PC-9 (cell line): Measurements from ENCODE around the gene FFAR3. TPM values are rescaled to one million over a fixed set of nuclear protein-coding genes. Genes with fewer than 3 reads are reported as not detected.
"Not testable (repeated sequence)": the region's sequence is repeated elsewhere in the genome, so short reads cannot be mapped to it uniquely, and the experiment has no call there.

Experiments used
- BruUV-seq: library from RNA; stranded (reverse); fragments of 400-500 nt; replicated peaks from 2 replicates; lab custom pipeline; 2021; lab: Mats Ljungman, UMichigan
- CTCF ChIA-PET: fragments of 300-600 bp; sonication (Branson Sonifier 250); formaldehyde crosslinking; loops from one replicate; lab custom pipeline; 2022; ENCODE audit warnings: antibody characterized with exemption; lab: Charles Lee
- POLR2A ChIA-PET: fragments of 300-600 bp; sonication (Branson Sonifier 250); formaldehyde crosslinking; loops from one replicate; lab custom pipeline; 2022; ENCODE audit warnings: antibody characterized with exemption; ENCODE audit not compliant: unreplicated experiment; lab: Charles Lee
- DNase-seq, 2 experiments: peaks; one replicate each; pipeline versions ENCODE4 v3.0.0 to v3.0.0-alpha.2; 2015 to 2022; ENCODE audit warnings: mixed read lengths in 1 of 2
- H2AFZ ChIP-seq: fragments of 200-600 bp; sonication (generic); 2 replicates; pipeline ENCODE4 v1.8.1; 2017; ENCODE audit warnings: antibody characterized with exemption
- H3F3A ChIP-seq: fragments of 200-600 bp; sonication (generic); 2 replicates; pipeline ENCODE4 v1.8.1; 2017; ENCODE audit warnings: antibody characterized with exemption, mild to moderate bottlenecking, low read depth; ENCODE audit not compliant: insufficient read depth
- H3K27ac ChIP-seq: fragments of 200-600 bp; sonication (generic); 2 replicates; pipeline ENCODE4 v1.6.1; 2016; ENCODE audit warnings: mixed run types
- H3K27me3 ChIP-seq: fragments of 200-600 bp; sonication (generic); 2 replicates; pipeline ENCODE4 v1.6.1; 2016; ENCODE audit warnings: low read depth, mixed run types; ENCODE audit not compliant: insufficient read depth
- H3K36me3 ChIP-seq: fragments of 200-600 bp; sonication (generic); 2 replicates; pipeline ENCODE4 v1.6.1; 2016; ENCODE audit warnings: low read depth, mixed run types
- H3K4me1 ChIP-seq: fragments of 200-600 bp; sonication (generic); replicated peaks from 2 replicates; pipeline ENCODE4 v1.6.1; 2016; ENCODE audit warnings: mixed run types; ENCODE audit not compliant: insufficient read depth
- H3K4me2 ChIP-seq: fragments of 200-600 bp; sonication (generic); 2 replicates; pipeline ENCODE4 v1.6.1; 2017; ENCODE audit warnings: mixed run types
- H3K4me3 ChIP-seq: fragments of 200-600 bp; sonication (generic); 2 replicates; pipeline ENCODE4 v1.6.1; 2016; ENCODE audit warnings: mixed run types
- H3K79me2 ChIP-seq: fragments of 200-600 bp; sonication (generic); 2 replicates; pipeline ENCODE4 v1.6.1; 2017; ENCODE audit warnings: low read depth, mixed run types
- H3K9me2 ChIP-seq: fragments of 200-600 bp; sonication (generic); 2 replicates; pipeline ENCODE4 v1.8.1; 2017; ENCODE audit warnings: mild to moderate bottlenecking; ENCODE audit not compliant: insufficient read depth
- H3K9me3 ChIP-seq: fragments of 200-600 bp; sonication (generic); 2 replicates; pipeline ENCODE4 v1.8.1; 2016; ENCODE audit warnings: low read depth; ENCODE audit not compliant: insufficient read depth
- H4K20me1 ChIP-seq: fragments of 200-600 bp; sonication (generic); 2 replicates; pipeline ENCODE4 v1.8.1; 2017; ENCODE audit not compliant: insufficient read depth
- CTCF ChIP-seq: fragments of 200-600 bp; sonication (generic); conservative IDR thresholded peaks from 2 replicates; pipeline ENCODE4 v1.6.1; 2017; ENCODE audit warnings: mixed run types, antibody characterized with exemption, mild to moderate bottlenecking, moderate library complexity
- EZH2 ChIP-seq: fragments of 200-600 bp; sonication (generic); IDR thresholded peaks from 2 replicates; pipeline ENCODE4 v1.8.0; 2017; ENCODE audit warnings: antibody characterized with exemption, low read depth
- intact Hi-C: fragments of 100-400 bp; cut with micrococcal nuclease; formaldehyde crosslinking; loops from one replicate; pipeline ENCODE4 v1.10.0; 2022; ENCODE audit not compliant: unreplicated experiment
- total RNA-seq: library from RNA; stranded (reverse); gene quantifications from 2 replicates; pipeline ENCODE4 v1.2.3, GENCODE V29; 2021

The FFAR3 gene
- total RNA-seq, 1 experiment from 2014 or later, result not detected

- Histone ChIP-seq H3K4me2 (no peak overlapping the region), H3K36me3 (no peaks in the 10 kb centered on the region), H3K27ac (no peak overlapping the region), H3F3A (0 out of 2 replicates have a peak, but pooled peaks cover 5% of the 10 kb centered on the region), H2AFZ (no peak overlapping the region), H4K20me1 (no peaks in the 10 kb centered on the region), H3K9me3 (no peaks in the 10 kb centered on the region), H3K9me2 (no peaks in the 10 kb centered on the region), H3K27me3 (peaks cover 40% of the 10 kb centered on the region), H3K79me2 (no peaks in the 10 kb centered on the region), H3K4me3 (no peak overlapping the region), H3K4me1 (no peaks in the 10 kb centered on the region)
- no TSS peak for BruUV-seq
- intact Hi-C loops, result no loop called here
- TF ChIP-seq CTCF (no peak), EZH2 (no peak)
- no peak for DNase-seq
- ChIA-PET CTCF (no interaction called here), POLR2A (no interaction called here)
Observed at GRCh38 chr19:35377656-35378055, 19.4 kb downstream of the FFAR3 start.

GRCh38 chr19:35378356-35378755 is 20.1 kb downstream of the FFAR3 start:
- Histone ChIP-seq H3K4me3 (no peak overlapping the region), H3K4me1 (no peaks in the 10 kb centered on the region), H3K27ac (no peak overlapping the region), H3K9me3 (no peaks in the 10 kb centered on the region), H3K79me2 (no peaks in the 10 kb centered on the region), H3K9me2 (no peaks in the 10 kb centered on the region), H3F3A (0 out of 2 replicates have a peak, but pooled peaks cover 5% of the 10 kb centered on the region), H3K27me3 (peaks cover 44% of the 10 kb centered on the region), H4K20me1 (no peaks in the 10 kb centered on the region), H2AFZ (no peak overlapping the region), H3K4me2 (no peak overlapping the region), H3K36me3 (no peaks in the 10 kb centered on the region)
- POLR2A ChIA-PET, result interaction anchor here (0.7 kb wide), 1 partner anchor 237 kb away, joined by 5 read pairs; no protein-coding TSS in a partner anchor
- TF ChIP-seq EZH2 (no peak), CTCF (no peak)
- intact Hi-C loops, result no loop called here
- no peak for DNase-seq
- CTCF ChIA-PET, result no interaction called here
- no TSS peak for BruUV-seq

- H2AFZ ChIP-seq, H3K36me3 ChIP-seq, H3K9me2 ChIP-seq, H3K4me3 ChIP-seq, DNase-seq, H3K27ac ChIP-seq, H3K4me2 ChIP-seq, H3K79me2 ChIP-seq, H3K9me3 ChIP-seq, H3F3A ChIP-seq, H4K20me1 ChIP-seq, POLR2A ChIA-PET, H3K4me1 ChIP-seq, BruUV-seq, intact Hi-C loops: not testable (repeated sequence)
- H3K27me3 ChIP-seq, result peaks cover 49% of the 10 kb centered on the region
- CTCF ChIA-PET, result interaction anchor here (0.6 kb wide), 1 partner anchor 32 kb away, joined by 8 read pairs; no protein-coding TSS in a partner anchor
Observed at GRCh38 chr19:35379545-35379944, 21.3 kb downstream of the FFAR3 start.

GRCh38 chr19:35379992-35380391 is 21.7 kb downstream of the FFAR3 start:
- POLR2A ChIA-PET, result no interaction called here
- no peaks in the 10 kb centered on the region for H3K79me2 ChIP-seq
- no peak for DNase-seq
- H3K36me3 ChIP-seq, result no peaks in the 10 kb centered on the region
- TF ChIP-seq CTCF (no peak), EZH2 (no peak)
- intact Hi-C loops, result no loop called here
- H3K4me2 ChIP-seq, result no peak overlapping the region
- H4K20me1 ChIP-seq, result no peaks in the 10 kb centered on the region
- H3K9me3 ChIP-seq, result peaks cover 4% of the 10 kb centered on the region
- H3F3A ChIP-seq, result no peaks in the 10 kb centered on the region
- no peak overlapping the region for H3K27ac ChIP-seq
- BruUV-seq, result no TSS peak
- H2AFZ ChIP-seq, result no peak overlapping the region
- no peaks in the 10 kb centered on the region for H3K9me2 ChIP-seq
- CTCF ChIA-PET, result interaction anchor here (0.6 kb wide), 1 partner anchor 31 kb away, joined by 8 read pairs; no protein-coding TSS in a partner anchor
- no peak overlapping the region for H3K4me3 ChIP-seq
- H3K27me3 ChIP-seq, result peaks cover 49% of the 10 kb centered on the region
- H3K4me1 ChIP-seq, result no peaks in the 10 kb centered on the region
